HG02870 (cell line): Measurements from ENCODE around the gene PRB4.
"Not testable (repeated sequence)": the region's sequence is repeated elsewhere in the genome, so short reads cannot be mapped to it uniquely, and the experiment has no call there.

Experiments
- ATAC-seq: cut with Tn5 transposase; IDR thresholded peaks from one replicate; pipeline ENCODE4 v1.9.1; 2021; ENCODE audit warnings: mild to moderate bottlenecking, moderate library complexity; ENCODE audit not compliant: unreplicated experiment

Gene PRB4

GRCh38 chr12:11310336-11310735 is at the start of gene PRB4:
Gene PRB4, minus strand, starts transcription at chr12:11310436. Its CDS starts 38 bp downstream, at chr12:11310398.
- ATAC-seq = no peak

DNA sequence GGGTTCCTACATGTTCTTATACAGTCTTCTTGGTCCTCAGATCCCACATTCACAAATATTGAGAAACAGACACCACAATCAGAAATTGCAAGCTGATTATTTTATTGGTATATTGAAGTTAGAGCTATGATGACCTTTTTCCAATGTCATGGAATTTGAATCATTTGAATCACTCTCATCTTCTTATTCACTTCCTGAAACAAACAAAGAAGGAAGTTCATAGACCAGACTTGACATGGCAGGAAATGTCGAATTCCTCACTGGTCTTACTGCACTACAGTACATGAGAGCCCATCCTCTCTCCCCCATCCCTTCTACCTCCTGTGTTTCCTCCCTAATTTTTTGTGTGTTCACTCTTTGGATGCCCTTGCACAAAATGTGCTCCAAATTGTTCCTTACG is 41.5 kb upstream of the PRB4 start:
- not testable (repeated sequence) for ATAC-seq

DNA sequence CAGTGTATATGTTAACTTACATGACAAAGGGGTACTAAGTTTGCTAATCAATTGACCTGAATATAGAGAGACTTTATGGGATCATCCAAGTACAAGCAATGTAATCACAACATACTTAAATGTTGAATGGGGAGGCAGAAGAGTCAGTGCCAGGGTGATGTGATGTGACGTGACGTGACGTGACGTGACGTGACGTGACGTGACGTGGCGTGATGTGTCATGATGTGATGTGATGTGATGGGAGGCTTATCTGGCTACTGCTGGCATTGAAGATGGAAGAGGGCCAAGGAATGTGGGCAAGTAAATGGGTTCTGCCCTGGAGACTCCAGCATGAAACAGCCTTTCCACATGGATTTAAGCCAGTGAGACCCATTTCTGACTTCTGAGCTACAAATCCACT is 38.2 kb upstream of the PRB4 start:
- no peak for ATAC-seq

DNA sequence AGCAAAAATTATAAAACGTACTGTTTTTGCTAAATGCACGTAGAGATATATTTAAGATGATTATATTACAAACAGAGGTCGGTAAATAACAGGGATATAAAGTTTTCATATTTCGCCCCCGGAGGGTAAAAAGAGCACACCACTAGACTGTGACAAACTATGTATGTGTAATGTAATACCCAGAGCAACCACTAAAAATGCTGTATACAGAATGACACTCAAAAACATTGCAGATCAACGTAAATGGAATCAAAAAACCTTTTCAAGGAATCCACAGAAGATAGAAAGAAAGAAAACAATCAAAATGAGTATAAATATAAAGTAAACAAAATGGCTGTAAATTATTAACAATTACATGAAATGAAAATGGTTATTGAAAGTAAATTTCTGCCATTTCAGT is 37.6 kb upstream of the PRB4 start:
- ATAC-seq = no peak

DNA sequence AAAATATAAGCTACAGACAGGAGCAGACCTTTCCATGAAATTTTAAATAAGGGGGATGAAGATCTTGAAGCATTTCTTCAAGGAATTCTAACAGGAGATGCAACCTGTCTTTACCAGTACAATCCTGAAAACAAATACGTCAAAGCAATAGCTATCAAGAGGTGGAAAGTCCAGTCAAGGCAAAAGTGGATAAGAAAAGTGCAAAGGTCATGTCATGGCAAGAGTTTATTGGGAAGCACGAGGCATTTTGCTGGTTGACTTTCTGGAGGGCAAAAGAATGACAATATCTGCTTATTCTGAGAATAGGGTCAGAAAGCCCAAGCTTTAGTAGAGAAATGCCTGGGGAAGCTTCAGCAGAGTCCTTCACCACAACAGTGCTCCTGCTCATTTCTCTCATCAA is 34.3 kb upstream of the PRB4 start:
- ATAC-seq = no peak

- no peak for ATAC-seq
Observed at GRCh38 chr12:11324426-11324825, 14.2 kb upstream of the PRB4 start.

- no peak for ATAC-seq
Observed at GRCh38 chr12:11321980-11322379, 11.7 kb upstream of the PRB4 start.

- no peak for ATAC-seq
Observed at GRCh38 chr12:11307143-11307542, 3.1 kb downstream of the PRB4 start.

DNA sequence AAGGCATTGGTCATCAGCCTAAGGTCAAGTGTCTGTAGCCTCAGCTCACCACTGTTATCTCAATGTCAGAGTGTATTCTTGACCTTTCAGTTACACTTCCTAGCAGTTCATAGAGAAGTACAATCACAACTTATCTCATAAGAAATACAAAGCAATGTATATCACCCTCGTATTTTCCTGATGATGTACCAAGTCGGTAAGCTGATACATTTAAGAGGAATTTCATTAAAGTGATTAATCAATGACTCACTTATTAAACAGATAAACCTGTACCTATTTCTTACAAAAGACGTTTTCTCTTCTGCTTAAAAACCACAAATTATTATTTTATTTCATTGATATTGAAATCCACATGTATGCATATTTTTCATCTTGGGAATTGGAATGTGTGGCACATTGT is 36.8 kb downstream of the PRB4 start:
- no peak for ATAC-seq

GRCh38 chr12:11269607-11270006 is 40.6 kb downstream of the PRB4 start, which contains the start of gene PRB3:
Gene PRB3, minus strand, starts transcription at chr12:11269707. Its CDS starts 38 bp downstream, at chr12:11269669.
- ATAC-seq = no peak

- no peak for ATAC-seq
Observed at GRCh38 chr12:11264501-11264900, 45.7 kb downstream of the PRB4 start.
